Renal cortex interstitium (tissue), 11 donors: ENCODE data around the gene TCHH. TPM values are rescaled to one million over a fixed set of nuclear protein-coding genes. Genes with fewer than 3 reads are reported as not detected.
"Not testable (repeated sequence)": the region's sequence is repeated elsewhere in the genome, so short reads cannot be mapped to it uniquely, and the experiment has no call there.

ENCODE experiments used
- DNase-seq, 11 donors: peaks; one replicate each; pipeline ENCODE4 v3.0.0-alpha.2; 2013; ENCODE audit warnings: low read depth in 9 of 11, low spot score in 4 of 11; ENCODE audit errors: extremely low read depth in 1 of 11
- polyA plus RNA-seq, 3 donors: library from polyadenylated mRNA; unstranded; fragments of 120-200 nt; gene quantifications; one replicate each; pipeline ENCODE4 v1.2.1, GENCODE V29; 2013; ENCODE audit not compliant: insufficient read length in 3 of 3

TCHH gene
- polyA plus RNA-seq, 3 donors: 0.04 to 0.09 TPM; not detected in 1

DNA sequence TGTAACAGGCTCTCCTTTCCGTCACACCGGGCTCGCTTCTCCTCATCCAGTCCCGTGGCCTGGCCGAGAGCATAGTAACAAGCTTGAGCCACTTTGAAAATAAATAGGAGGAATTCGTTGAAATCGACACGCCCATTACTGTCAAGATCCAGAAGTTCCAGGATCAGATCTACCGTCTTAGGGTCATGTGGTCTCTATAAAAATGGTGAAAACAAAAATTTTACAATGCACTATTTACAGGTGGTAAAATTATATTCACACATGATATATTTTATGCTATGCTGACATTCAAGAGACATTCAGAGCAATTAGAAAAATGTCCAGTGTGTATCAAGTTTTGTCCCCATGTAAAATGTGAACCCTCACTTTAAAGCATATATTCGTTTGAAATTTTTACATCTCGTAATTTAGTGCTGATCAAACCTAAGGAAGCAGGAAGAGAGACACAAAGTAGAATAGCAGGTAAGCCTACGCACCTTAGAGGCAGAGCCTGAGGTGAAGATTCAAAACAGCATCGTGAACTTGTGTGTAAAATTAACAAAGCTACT is 2.3 kb downstream of the TCHH start:
- DNase-seq: no peak

DNA sequence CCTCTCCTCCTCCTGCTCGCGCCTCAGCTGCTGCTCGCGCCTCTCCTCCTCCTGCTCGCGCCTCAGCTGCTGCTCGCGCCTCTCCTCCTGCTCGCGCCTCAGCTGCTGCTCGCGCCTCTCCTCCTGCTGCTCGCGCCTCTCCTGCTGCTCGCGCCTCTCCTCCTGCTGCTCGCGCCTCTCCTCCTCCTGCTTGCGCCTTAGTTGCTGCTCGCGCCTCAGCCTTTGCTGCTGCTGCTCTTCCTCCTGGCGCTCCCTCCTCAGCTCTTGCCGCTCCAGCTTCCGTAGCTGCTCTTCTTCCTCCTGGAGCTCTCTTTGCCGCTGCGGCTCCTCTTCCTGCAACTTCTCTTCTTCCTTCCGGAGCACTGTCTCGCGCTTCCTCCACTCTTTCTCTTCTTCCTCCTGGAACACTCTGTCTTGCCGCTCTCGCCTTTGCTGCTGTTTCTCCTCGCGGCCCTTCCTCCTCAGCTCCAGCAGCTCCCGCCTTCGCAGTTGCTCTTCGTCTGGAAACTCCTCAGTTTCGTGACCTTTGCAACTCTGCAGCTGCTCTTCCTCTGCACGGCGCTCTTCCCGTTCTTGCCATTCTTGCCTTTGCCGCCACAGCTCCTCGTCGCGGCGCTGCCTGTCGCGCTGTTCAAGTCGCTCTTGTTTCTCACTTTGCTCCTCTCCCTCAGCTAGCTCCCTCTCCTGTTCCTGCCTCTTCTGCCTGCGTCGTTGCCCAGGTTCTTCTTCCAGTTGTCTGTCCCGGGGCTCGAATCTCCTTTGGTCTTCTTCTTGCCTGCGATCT is 3.0 kb downstream of the TCHH start:
- peak in 1 of 11 donors; percentile 6 for DNase-seq

DNA sequence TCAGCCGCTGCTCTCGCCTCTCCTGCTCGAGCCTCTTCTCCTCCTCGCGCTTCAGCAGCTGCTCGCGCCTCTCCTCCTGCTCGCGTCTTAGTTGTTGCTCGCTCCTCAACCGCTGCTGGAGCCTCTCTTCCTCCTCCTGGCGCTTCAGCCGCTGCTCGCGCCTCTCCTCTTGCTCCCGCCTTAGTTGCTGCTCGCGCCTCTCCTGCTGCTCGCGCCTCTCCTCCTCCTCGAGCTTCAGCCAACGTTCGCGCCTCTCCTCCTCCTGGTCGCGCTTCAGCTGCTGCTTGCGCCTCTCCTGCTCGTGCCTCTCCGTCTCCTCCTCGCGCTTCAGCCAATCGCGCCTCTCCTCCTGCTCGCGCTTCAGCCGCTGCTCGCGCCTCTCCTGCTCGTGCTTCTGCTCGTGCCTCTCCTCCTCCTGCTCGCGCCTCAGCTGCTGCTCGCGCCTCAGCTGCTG is 3.7 kb downstream of the TCHH start:
- DNase-seq: peak in 1 of 11 donors; percentile 24

DNA sequence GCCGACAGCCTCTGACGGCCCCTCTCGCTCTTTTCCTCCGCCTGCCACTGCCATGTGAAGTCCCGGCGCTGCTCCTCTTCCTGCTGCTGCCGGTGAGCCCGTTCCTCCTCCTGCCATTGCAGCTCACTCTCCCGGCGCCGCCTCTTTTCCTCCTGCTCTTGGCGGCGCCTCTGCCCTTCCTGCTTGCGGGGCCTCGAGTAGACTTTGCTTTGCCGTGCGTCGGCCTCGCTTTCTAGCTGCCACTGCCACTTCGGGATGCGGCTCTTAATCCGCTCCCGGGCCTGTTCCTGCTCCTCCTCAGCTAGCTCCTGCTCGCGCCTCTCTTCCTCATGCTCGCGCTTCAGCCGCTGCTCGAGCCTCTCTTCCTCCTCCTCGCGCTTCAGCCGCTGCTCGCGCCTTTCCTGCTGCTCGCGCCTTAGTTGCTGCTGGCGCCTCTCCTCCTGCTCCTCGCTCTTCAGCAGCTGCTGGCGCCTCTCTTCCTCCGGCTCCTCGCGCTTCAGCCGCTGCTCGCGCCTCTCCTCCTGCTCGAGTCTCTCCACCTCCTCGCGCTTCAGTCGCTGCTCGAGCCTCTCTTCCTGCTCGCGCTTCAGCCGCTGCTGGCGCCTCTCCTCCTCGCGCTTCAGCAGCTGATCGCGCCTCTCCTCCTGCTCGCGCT is 4.3 kb downstream of the TCHH start:
- DNase-seq: peak in 1 of 11 donors; percentile 12

DNA sequence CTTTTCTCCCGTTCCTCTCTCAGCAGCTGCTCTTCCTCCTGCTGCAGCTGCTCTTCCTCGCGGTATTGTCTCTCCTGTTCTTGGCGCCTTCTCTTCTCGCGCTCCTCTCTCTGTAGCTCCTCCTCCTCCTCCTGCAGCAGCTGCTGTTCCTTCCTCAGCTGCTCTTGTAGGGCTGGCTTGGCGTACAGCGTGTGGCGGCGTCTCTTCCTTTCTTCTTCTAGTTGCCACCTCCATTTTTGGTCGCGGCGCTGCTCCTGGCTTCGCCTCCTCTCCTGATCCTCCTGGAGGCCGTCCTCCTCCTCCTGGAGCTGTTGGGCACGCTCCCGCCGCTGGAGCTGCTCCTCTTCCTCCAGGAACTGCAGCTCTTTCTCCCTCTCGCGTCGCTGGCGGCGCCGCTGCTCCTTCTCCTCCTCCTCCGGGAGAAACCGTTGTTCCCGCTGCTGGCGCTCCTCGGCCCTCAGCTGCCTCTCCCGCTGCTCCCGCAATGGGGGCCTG is 4.8 kb downstream of the TCHH start:
- DNase-seq: peak in 1 of 11 donors; percentile 7

DNA sequence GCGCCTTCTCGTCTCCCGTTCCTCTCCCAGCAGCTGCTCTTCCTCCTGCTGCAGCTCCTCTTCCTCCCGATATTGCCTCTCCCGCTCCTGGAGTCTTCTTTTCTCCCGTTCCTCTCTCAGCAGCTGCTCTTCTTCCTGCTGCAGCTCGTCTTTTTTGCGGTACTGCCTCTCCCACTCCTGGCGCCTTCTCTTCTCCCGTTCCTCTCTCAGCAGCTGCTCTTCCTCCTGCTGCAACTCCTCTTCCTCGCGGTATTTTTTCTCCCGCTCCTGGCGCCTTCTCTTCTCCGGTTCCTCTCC is 5.3 kb downstream of the TCHH start:
- no peak for DNase-seq

DNA sequence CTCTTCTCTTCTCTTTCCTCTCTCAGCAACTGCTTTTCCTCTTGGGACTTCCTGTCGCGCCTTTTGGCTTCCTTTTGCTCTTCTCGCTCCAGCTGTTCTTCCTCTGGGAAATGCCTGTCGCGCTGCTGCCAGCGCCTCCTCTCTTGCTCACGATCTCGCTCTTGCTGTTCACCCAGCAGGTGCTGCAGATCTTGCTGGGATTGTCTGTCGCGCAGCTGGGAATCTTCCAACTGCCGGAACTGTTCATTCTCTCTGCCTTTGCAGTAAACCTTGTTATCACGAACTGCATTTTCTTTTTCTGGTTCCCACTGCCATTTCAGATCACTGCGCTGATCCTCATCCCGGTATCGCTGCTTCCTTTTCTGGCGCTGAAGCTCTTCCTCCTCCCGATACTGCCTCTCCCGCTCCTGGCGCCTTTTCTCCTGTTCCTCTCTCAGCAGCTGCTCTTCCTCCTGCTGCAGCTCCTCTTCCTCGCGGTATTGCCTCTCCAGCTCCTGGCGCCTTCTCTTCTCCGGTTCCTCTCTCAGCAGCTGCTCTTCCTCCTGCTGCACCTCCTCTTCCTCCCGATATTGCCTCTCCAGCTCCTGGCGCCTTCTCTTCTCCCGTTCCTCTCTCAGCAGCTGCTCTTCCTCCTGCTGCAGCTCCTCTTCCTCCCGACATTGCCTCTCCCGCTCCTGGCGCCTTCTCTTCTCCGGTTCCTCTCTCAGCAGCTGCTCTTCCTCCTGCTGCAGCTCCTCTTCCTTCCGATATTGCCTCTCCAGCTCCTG is 5.8 kb downstream of the TCHH start:
- DNase-seq: peak in 1 of 11 donors; percentile 4

DNA sequence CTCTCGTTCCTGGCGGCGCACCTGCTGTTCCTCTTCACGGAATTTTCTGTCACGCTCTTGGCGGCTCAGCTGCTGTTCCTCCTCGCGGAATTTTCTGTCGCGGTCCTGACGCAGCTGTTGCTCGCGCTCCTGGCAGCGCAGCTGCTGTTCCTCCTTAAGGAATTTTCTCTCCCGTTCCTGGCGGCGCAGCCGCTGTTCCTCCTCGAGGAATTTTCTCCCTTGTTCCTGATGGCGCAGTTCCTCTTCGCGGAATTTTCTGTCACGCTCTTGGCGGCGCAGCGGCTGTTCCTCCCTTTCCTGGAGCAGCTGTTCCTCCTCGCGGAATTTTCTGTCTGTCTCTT is 6.4 kb downstream of the TCHH start:
- DNase-seq: peak in 1 of 11 donors; percentile 6

DNA sequence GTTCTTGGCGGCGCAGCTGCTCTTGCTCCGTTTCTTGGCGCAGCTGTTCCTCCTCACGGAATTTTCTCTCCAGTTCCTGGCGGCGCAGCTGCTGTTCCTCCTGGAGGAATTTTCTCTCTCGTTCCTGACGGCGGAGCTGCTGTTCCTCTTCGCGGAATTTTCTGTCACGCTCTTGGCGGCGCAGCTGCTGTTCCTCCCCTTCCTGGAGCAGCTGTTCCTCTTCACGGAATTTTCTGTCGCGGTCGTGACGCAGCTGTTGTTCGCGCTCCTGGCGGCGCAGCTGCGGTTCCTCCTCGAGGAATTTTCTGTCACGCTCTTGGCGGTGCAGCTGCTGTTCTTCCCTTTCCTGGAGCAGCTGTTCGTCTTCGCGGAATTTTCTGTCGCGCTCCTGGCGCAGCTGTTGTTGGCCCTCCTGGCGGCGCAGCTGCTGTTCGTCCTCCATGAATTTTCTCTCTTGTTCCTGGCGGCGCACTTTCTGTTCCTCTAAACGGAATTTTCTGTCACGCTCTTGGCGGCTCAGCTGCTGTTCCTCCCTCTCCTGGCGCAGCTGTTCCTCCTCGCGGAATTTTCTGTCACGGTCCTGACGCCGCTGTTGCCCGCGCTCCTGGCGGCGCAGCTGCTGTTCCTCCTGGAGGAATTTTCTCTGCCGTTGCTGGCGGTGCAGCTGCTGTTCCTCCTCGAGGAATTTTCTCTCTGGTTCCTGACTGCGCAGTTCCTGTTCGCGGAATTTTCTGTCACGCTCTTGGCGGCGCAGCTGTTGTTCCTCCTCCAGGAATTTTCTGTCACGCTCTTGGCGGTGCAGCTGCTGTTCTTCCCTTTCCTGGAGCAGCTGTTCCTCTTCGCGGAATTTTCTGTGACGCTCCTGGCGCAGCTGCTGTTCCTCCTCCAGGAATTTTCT is 7.0 kb downstream of the TCHH start:
- DNase-seq: peak in 1 of 11 donors; percentile 2

DNA sequence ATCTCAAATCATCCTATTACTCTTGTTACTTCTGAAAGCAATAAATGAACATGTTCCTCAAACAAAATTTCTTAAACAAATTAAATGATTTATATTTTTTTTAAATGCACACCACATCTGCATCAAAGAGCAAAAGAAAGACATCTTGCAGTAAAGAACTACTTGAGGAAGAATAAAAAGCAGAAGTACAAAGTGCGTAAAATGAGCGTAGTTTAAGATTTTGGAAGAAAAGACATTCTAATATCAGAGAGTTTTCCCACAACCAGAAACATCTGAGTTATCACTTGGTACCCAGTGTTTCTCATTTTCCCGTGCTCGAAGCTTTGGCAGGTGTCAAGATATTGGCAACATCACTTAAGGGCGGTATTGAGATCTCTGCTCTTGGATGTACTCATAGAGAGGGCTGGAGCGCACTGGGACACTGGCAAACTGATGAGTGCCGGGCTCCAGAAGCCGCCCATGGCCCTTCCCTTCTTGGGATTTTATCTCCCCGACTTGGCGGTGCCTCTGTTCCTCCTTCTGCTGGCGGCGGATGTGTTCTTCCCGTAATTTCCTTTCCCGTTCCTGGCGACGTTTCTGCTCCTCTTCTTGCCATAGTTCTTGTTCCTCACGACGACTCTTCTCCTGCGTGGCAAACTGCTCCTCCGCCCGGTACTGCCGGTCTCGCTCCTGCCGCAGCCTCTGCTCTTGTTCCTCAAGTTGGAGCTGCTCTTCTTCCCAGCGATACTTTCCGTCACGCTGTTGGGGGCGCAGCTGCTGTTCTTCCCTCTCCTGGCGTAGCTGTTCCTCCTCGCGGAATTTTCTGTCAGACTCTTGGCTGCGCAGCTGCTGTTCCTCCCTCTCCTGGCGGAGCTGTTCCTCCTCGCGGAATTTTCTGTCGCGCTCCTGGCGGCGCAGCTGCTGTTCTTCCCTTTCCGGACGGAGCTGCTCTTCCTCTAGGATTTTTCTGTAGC is 7.9 kb downstream of the TCHH start:
- no peak for DNase-seq

DNA sequence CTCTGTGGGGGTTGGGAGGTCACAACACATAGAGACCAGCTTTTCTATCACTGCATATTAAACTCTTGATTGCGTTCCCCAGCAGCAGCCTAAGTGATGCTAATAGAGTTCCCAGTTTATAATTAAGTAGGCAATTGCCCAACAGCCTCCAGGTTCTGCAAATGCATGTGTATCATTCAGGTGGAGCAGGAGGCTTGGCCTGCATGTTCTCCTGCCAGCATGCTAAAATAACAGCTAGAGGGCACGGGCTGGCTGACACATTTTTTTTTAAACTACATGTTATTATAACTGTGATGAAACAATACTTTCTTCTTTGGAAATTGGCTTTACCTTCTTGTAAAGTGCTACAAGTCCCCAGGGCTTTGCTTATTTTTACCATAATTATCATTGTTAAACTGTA is 10.4 kb downstream of the TCHH start:
- no peak for DNase-seq

DNA sequence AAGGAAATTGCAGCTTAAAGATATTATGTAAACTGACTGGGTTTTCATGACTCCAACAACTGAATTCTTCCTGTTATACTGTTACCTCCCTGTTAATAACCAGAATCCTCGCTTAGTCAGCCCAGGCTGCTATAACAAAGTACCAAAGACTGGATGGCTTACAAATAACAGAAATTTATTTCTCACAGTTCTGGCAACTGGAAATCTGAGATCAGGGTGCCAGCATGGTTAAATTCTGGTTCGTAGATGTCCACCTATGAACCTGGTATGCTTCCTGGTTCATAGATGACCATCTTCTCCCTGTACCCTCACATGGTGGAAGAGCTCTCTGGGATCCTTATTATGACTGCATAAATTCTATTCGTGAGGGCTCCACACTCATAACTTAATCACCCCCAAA is 18.3 kb downstream of the TCHH start:
- no peak for DNase-seq

DNA sequence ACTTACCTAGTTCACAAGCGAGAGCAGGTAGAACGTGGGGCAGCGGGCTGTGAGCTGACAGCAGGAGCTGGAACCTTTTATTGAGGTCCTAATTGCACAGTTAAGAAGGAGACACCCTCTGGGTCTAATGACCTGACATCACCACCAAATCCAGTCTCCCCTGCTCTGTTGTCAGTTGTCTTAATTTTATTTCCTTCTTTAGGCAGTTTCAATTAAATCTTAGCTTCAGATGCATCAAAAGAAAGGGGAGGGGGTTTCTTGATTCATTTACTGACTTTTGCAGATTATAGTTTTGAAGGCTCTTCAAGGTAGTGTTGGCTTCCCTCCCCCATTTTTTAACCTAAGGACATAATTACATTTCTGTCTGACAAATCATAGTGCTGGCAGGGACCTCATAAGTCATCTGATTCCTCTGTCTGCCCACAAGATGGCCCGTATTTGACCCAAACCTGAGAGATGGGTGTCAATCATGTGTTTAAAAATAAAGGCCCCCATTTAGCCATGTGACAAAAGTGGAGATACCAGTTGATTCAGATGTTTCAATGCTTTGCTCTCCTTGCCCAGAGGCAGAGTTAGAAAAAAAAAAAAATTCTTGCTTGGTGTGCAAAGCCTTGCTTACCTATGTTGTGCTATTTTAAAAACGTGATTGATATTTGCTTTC is 26.1 kb downstream of the TCHH start, which contains the start of gene TCHHL1:
Gene TCHHL1, minus strand, starts transcription at position 51 of the 661 bp plus-strand sequence. CDS start 921 bp downstream, outside the sequence.
- no peak for DNase-seq

DNA sequence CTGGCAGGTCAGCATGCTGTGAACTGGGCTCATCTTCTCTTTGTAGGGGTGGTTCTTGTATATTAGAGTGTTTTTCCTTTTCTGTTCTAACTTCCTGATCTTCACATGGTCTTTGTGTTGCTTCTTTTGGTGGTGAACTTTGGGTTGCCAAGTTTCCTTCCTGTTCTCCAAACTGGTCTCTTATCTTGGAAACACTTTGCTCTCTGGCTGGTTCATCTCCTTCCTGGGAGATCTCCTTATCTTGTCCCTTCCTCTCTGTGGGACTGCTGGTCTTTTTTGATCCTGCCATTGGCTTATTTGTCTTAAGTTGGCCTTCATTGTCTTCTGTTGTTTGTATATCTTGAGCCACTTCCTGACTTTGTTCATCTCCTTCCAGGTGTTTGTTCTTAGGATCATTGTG is 28.5 kb downstream of the TCHH start:
- no peak for DNase-seq

DNA sequence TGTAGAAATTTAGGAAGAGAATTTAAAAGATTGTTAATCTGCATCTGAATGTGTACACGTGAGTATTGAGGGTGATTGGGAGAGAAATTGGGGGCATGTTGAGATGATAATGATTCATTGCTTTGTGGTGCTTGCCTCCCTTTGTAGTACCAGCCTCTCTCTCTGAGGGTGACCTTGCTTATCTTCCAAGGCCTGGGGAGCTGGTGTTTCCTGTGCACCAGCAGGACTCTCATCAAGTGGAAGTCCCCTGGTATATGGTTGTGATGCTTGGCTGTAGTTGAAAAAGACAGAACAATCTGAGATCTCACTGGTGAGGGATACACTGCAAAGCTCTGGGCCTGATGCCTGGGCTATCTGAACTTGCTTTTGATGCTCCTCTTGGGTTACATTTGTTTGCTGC is 30.4 kb downstream of the TCHH start:
- no peak for DNase-seq

DNA sequence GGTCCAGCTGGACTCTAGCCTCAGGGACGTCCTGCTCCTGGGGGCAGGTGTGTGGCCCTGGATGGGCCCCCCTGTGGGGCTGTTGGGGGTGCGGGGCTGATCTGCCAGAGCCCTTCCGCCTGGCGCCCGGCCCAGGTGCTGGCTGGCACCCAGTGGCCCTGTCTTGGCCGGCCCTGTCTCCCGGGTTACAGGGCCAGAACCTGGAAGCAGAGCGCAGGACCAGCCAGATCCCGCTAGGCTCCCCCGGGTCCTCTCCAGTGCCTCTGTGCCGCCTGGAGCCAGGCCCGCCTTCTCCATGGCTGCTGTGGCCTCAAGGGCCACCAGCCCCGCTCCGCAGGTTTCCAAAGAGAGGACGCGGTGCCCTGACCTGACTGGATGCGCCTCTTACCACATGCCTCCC is 34.2 kb downstream of the TCHH start:
- DNase-seq: not testable (repeated sequence)

DNA sequence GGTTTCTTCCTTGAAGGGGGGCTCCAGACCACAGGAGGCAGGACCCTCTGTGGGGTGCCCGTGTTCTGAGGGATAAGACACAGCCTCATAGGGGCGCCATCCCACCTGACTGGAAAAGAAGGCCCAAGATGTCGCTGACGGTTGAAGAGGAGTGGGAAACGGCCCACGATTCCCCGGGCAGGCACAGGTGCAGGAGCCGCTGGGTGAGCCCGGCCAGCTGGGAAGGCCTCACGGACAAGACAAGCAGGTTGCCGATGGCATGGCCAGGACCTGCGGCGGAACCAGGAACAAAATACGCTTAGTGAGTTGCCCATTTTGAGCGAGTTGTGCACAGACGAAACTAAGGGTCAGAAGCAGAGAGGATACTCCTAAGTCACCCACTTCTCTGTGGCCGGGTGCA is 34.8 kb downstream of the TCHH start:
- not testable (repeated sequence) for DNase-seq
